NCI-H1930 (cell line): ENCODE measurements around the gene SLF1.

Experiments used
- DNase-seq, 2 experiments: peaks; one replicate each; lab custom pipeline; 2025; lab: John Stamatoyannopoulos, UW

SLF1 gene

GRCh38 chr5:94661086-94661485, 42.6 kb downstream of the SLF1 start:
- DNase-seq, result no peak

- no peak for DNase-seq
Observed at GRCh38 chr5:94667937-94668336, 49.5 kb downstream of the SLF1 start.

GRCh38 chr5:94670726-94671125, 52.3 kb downstream of the SLF1 start:
- DNase-seq, result no peak

GRCh38 chr5:94672746-94673145, 54.3 kb downstream of the SLF1 start:
- DNase-seq, result no peak

- DNase-seq, result no peak
Observed at GRCh38 chr5:94674490-94675382, 56.3 kb downstream of the SLF1 start.

GRCh38 chr5:94675965-94676618, 57.6 kb downstream of the SLF1 start:
- no peak for DNase-seq

GRCh38 chr5:94682814-94683520, 64.5 kb downstream of the SLF1 start:
- no peak for DNase-seq

GRCh38 chr5:94689908-94690307, 71.4 kb downstream of the SLF1 start:
- no peak for DNase-seq

- no peak for DNase-seq
Observed at GRCh38 chr5:94690778-94691177, 72.3 kb downstream of the SLF1 start.

GRCh38 chr5:94691291-94691690, 72.8 kb downstream of the SLF1 start:
- no peak for DNase-seq

- DNase-seq, result no peak
Observed at GRCh38 chr5:94691949-94692348, 73.5 kb downstream of the SLF1 start.

- no peak for DNase-seq
Observed at GRCh38 chr5:94692581-94692980, 74.1 kb downstream of the SLF1 start.

GRCh38 chr5:94693043-94693822, 74.8 kb downstream of the SLF1 start:
- DNase-seq, result no peak

GRCh38 chr5:94693845-94694370, 75.4 kb downstream of the SLF1 start:
- DNase-seq, result no peak

- no peak for DNase-seq
Observed at GRCh38 chr5:94694671-94695070, 76.2 kb downstream of the SLF1 start.

GRCh38 chr5:94698197-94698596, 79.7 kb downstream of the SLF1 start:
- no peak for DNase-seq

- DNase-seq, result no peak
Observed at GRCh38 chr5:94699562-94699961, 81.1 kb downstream of the SLF1 start.

GRCh38 chr5:94700592-94700991, 82.1 kb downstream of the SLF1 start:
- no peak for DNase-seq

GRCh38 chr5:94702729-94703128, 84.3 kb downstream of the SLF1 start:
- no peak for DNase-seq

- no peak for DNase-seq
Observed at GRCh38 chr5:94705427-94705826, 87.0 kb downstream of the SLF1 start.

GRCh38 chr5:94707359-94707758, 88.9 kb downstream of the SLF1 start:
- DNase-seq, result no peak

GRCh38 chr5:94709277-94709676, 90.8 kb downstream of the SLF1 start:
- DNase-seq, result no peak
